PC-9 (cell line): ENCODE data around the gene SLC4A4.

Source experiments
- CTCF ChIP-seq: fragments of 200-600 bp; sonication (generic); conservative IDR thresholded peaks from 2 replicates; pipeline ENCODE4 v1.6.1; 2017; ENCODE audit warnings: mixed run types, antibody characterized with exemption, mild to moderate bottlenecking, moderate library complexity
- EZH2 ChIP-seq: fragments of 200-600 bp; sonication (generic); IDR thresholded peaks from 2 replicates; pipeline ENCODE4 v1.8.0; 2017; ENCODE audit warnings: antibody characterized with exemption, low read depth

DNA sequence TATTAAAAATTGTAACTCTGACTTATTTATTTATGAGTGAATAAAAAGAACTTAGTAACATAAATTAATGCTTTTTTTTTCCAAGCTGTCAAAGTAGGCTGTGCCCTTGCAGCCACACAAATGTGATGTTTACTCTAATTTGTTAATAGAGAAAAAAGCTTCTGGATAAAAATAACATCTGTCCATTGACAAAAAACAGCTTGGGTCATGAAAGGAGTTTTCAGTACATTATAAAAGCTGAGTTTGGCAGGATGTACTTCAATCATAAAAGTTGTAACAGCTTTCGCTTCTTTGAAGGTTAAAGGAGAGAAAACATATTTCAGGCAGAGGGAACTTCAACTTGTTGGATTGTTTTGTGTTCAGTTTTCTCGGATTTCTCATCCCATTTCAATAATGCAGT lies 105.6 kb downstream of the SLC4A4 start:
- TF ChIP-seq CTCF, result no peak
- TF ChIP-seq EZH2, result no peak
